HepG2 (cell line): ENCODE measurements around the gene ARHGDIA. TPM values are rescaled to one million over a fixed set of nuclear protein-coding genes. Genes with fewer than 3 reads are reported as not detected.

Source experiments
- CHCHD3 ChIP-seq: sonication (generic); formaldehyde crosslinking; IDR thresholded peaks from 2 replicates; pipeline ENCODE4 v1.8.0; 2022; ENCODE audit warnings: mild to moderate bottlenecking, missing genetic modification reagents, moderate library complexity
- KLF6 ChIP-seq: IDR thresholded peaks from 2 replicates; pipeline ENCODE4 v1.8.0; 2016; ENCODE audit warnings: missing biosample characterization, missing genetic modification reagents
- NFYC ChIP-seq: IDR thresholded peaks from 2 replicates; pipeline ENCODE4 v1.6.1; 2016; ENCODE audit warnings: missing genetic modification reagents, missing compliant biosample characterization
- SCMH1 ChIP-seq: sonication (generic); formaldehyde crosslinking; IDR thresholded peaks from 2 replicates; pipeline ENCODE4 v1.9.0; 2021; ENCODE audit warnings: missing genetic modification reagents, mild to moderate bottlenecking, borderline replicate concordance
- STAT6 ChIP-seq: sonication (generic); formaldehyde crosslinking; IDR thresholded peaks from 2 replicates; pipeline ENCODE4 v1.4.0; 2020; ENCODE audit warnings: missing genetic modification reagents, mild to moderate bottlenecking, borderline replicate concordance
- ZBED4 ChIP-seq: sonication (generic); formaldehyde crosslinking; IDR thresholded peaks from 2 replicates; pipeline ENCODE4 v1.4.0; 2020; ENCODE audit warnings: missing genetic modification reagents, borderline replicate concordance
- ZBTB10 ChIP-seq: sonication (generic); formaldehyde crosslinking; IDR thresholded peaks from 2 replicates; pipeline ENCODE4 v1.4.0; 2020; ENCODE audit warnings: missing genetic modification reagents, borderline replicate concordance
- ZFP36L2 ChIP-seq: sonication (generic); formaldehyde crosslinking; IDR thresholded peaks from 2 replicates; pipeline ENCODE4 v1.4.0; 2020; ENCODE audit warnings: missing genetic modification reagents
- ZNF292 ChIP-seq: sonication (generic); formaldehyde crosslinking; IDR thresholded peaks from 2 replicates; pipeline ENCODE4 v1.8.1; 2022; ENCODE audit warnings: mild to moderate bottlenecking, low read depth, missing genetic modification reagents, borderline replicate concordance
- ZNF441 ChIP-seq: sonication (generic); formaldehyde crosslinking; IDR thresholded peaks from 2 replicates; pipeline ENCODE4 v1.7.0; 2021; ENCODE audit warnings: missing genetic modification reagents, borderline replicate concordance
- ZNF614 ChIP-seq: IDR thresholded peaks from 2 replicates; pipeline ENCODE4 v1.6.1; 2018; ENCODE audit warnings: missing biosample characterization, missing genetic modification reagents, inconsistent platforms, borderline replicate concordance
- polyA plus RNA-seq, 8 experiments: library from polyadenylated mRNA; depleted of rRNA in 3 of 8; stranded (reverse) in 7 of 8; unstranded in 1 of 8; fragments of >200 nt; fragmentation: Illumina TruSeq in 4 of 8; extraction: Trizol in 4 of 8; gene quantifications; 2 replicates each; pipeline versions ENCODE4 v1.2.1 to v1.2.3, GENCODE V29; 2011 to 2016; ENCODE audit warnings: low read depth in 4 of 8, missing spikeins in 1 of 8, mixed read lengths in 1 of 8; ENCODE audit not compliant: insufficient read depth in 1 of 8
- total RNA-seq, 5 experiments: library from RNA; depleted of rRNA; stranded (reverse); fragments of >200 nt; fragmentation: Illumina TruSeq; extraction: Trizol; gene quantifications; 2 replicates each; pipeline ENCODE4 v1.2.3, GENCODE V29; 2016; ENCODE audit warnings: low read depth in 1 of 5
- TF ChIP-seq, protein P1 (sequence below): sonication (generic); formaldehyde crosslinking; IDR thresholded peaks from 2 replicates; pipeline ENCODE4 v1.9.0; 2021; ENCODE audit warnings: missing genetic modification reagents, mild to moderate bottlenecking, borderline replicate concordance
- TF ChIP-seq, protein P2 (sequence below): sonication (generic); formaldehyde crosslinking; conservative IDR thresholded peaks from 2 replicates; pipeline ENCODE4 v1.8.0; 2022; ENCODE audit warnings: missing genetic modification reagents
- TF ChIP-seq, protein P3 (sequence below): IDR thresholded peaks from 2 replicates; pipeline ENCODE4 v1.6.1; 2016; ENCODE audit warnings: low read depth, borderline replicate concordance

ARHGDIA gene
- total and polyA plus RNA-seq, 2 of the 13 experiments (the other 11 are each of a cell fraction or from before 2014, with no cell fraction given) = 40.0 to 64.0 TPM

GRCh38 chr17:81833160-81833920 is 37.8 kb downstream of the ARHGDIA start, which contains the start of gene MCRIP1 (continued):
- TF ChIP-seq ZBTB10 (CRISPR knock-in tag) (no peak; the same call in 1 of the 2 replicates), ZNF614 (peak; percentile 75; the same call in 1 of the 2 replicates), ZFP36L2 (CRISPR knock-in tag) (no peak), CHCHD3 (CRISPR knock-in tag) (no peak), KLF6 (peak; percentile 84), ZBED4 (CRISPR knock-in tag) (0 out of 2 replicates have a peak, but pooled peaks have one; percentile 58), STAT6 (CRISPR knock-in tag) (0 out of 2 replicates have a peak, but pooled peaks have one; percentile 40), SCMH1 (no peak), ZNF292 (CRISPR knock-in tag) (no peak), ZNF441 (CRISPR knock-in tag) (peak; percentile 72; the same call in 1 of the 2 replicates), NFYC (CRISPR knock-in tag) (peak; percentile 20)
- TF ChIP-seq, protein P1, sequence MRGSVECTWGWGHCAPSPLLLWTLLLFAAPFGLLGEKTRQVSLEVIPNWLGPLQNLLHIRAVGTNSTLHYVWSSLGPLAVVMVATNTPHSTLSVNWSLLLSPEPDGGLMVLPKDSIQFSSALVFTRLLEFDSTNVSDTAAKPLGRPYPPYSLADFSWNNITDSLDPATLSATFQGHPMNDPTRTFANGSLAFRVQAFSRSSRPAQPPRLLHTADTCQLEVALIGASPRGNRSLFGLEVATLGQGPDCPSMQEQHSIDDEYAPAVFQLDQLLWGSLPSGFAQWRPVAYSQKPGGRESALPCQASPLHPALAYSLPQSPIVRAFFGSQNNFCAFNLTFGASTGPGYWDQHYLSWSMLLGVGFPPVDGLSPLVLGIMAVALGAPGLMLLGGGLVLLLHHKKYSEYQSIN (CRISPR knock-in tag) = no peak
- TF ChIP-seq, protein P2, sequence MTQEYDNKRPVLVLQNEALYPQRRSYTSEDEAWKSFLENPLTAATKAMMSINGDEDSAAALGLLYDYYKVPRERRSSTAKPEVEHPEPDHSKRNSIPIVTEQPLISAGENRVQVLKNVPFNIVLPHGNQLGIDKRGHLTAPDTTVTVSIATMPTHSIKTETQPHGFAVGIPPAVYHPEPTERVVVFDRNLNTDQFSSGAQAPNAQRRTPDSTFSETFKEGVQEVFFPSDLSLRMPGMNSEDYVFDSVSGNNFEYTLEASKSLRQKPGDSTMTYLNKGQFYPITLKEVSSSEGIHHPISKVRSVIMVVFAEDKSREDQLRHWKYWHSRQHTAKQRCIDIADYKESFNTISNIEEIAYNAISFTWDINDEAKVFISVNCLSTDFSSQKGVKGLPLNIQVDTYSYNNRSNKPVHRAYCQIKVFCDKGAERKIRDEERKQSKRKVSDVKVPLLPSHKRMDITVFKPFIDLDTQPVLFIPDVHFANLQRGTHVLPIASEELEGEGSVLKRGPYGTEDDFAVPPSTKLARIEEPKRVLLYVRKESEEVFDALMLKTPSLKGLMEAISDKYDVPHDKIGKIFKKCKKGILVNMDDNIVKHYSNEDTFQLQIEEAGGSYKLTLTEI = no peak
- TF ChIP-seq, protein P3, sequence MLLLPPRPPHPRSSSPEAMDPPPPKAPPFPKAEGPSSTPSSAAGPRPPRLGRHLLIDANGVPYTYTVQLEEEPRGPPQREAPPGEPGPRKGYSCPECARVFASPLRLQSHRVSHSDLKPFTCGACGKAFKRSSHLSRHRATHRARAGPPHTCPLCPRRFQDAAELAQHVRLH (CRISPR knock-in tag) = peak; percentile 72; the same call in 1 of the 2 replicates
